ENCODE results near the gene DOHH. TPM values are rescaled to one million over a fixed set of nuclear protein-coding genes. Genes with fewer than 3 reads are reported as not detected.

The DOHH gene
- total and polyA plus RNA-seq, 9 of the 15 experiments (the other 6 are each of a cell fraction or from before 2014, with no cell fraction given), result 0.14 to 47.2 (median 5.1) TPM

DNA sequence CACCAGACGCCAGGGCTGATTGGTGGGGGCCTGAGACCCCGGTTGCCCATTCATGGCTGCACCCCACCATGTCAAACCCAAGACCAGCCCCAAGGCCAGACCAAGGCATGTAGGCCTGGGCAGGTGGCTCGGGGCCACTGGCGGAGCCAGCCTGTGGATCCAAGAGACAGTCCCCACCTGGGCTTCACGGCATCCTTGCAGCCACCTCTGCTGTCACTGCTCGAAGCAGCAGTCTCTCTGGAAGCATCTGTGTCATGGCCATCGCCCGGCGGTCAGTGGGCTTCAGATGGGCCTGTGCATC lies 34.7 kb upstream of the DOHH start:
- no TSS peak for BruUV-seq (replicated peaks)
- Histone ChIP-seq H3K27me3 (ENCODE audit: control insufficient read depth in 2 of 2, insufficient read depth in 2 of 2, low read length in 2 of 2) (no peaks in the 10 kb centered on the region), H3K9me1 (ENCODE audit: control insufficient read depth, insufficient read depth, low read length) (no peaks in the 10 kb centered on the region), H3K79me2 (ENCODE audit: control insufficient read depth, insufficient read depth, low read length) (no peaks in the 10 kb centered on the region), H3K36me3 (ENCODE audit: control insufficient read depth, insufficient read depth, low read length) (peaks cover 58% of the 10 kb centered on the region; the same call in 2 of the 3 replicates), H3K4me2 (ENCODE audit: insufficient read depth, low read length) (no peak overlapping the region), H3K9me3 (replicated peaks; ENCODE audit: control insufficient read depth, insufficient read depth, low read depth, low read length) (no peaks in the 10 kb centered on the region), H3K27ac (ENCODE audit: extremely low read depth, low read depth, low read length) (no peak overlapping the region), H3K4me3 (no peak overlapping the region), H3K4me1 (replicated peaks in 1 of 2; ENCODE audit: control insufficient read depth in 2 of 2, insufficient read depth in 2 of 2, low read length in 2 of 2) (peaks cover 7 to 48% of the 10 kb centered on the region in 2 experiments; a peak in 3 of 5 replicates), H2AFZ (ENCODE audit: low read depth, low read length) (no peak overlapping the region), H3K9ac (ENCODE audit: insufficient read depth in 1 of 2, low read depth in 2 of 2, low read length in 2 of 2) (no peak overlapping the region; a peak in 1 of 4 replicates), H4K20me1 (replicated peaks; ENCODE audit: control insufficient read depth, insufficient read depth, low read length) (0 out of 2 replicates have a peak, but pooled peaks cover 5% of the 10 kb centered on the region)
- in situ Hi-C loops (cut with MboI) (no loop called here), intact Hi-C loops (cut with micrococcal nuclease) (no loop called here)
- CTCF ChIA-PET (ENCODE audit: low intra/inter-chr PET ratio), result no interaction called here
- POLR2A ChIA-PET, result no interaction called here
- 94% methylated on average over 9 of the region's 9 CpGs for WGBS (ENCODE audit: insufficient coverage, low coverage, missing lambda C conversion rate)
- no peak for DNase-seq (ENCODE audit: extremely low read depth in 1 of 4, low spot score in 3 of 4)
- no peak for FAIRE-seq
- TF ChIP-seq POLR2G (IDR thresholded peaks at IDR 0.05; ENCODE audit: low read depth, low read length) (peak; percentile 69), MYNN (IDR thresholded peaks at IDR 0.05) (0 out of 2 replicates have a peak, but pooled peaks have one; percentile 27), MYNN (CRISPR knock-in tag; IDR thresholded peaks at IDR 0.05) (no peak), ERF (CRISPR knock-in tag; IDR thresholded peaks at IDR 0.05) (no peak), POLR2A (conservative IDR thresholded peaks at IDR 0.05) (0 out of 2 replicates have a peak, but pooled peaks have one; percentile 35), MAZ (CRISPR knock-in tag; conservative IDR thresholded peaks at IDR 0.05 in 1 of 2, IDR thresholded peaks at IDR 0.05 in 1 of 2) (no peak)
- TF ChIP-seq, protein P1, sequence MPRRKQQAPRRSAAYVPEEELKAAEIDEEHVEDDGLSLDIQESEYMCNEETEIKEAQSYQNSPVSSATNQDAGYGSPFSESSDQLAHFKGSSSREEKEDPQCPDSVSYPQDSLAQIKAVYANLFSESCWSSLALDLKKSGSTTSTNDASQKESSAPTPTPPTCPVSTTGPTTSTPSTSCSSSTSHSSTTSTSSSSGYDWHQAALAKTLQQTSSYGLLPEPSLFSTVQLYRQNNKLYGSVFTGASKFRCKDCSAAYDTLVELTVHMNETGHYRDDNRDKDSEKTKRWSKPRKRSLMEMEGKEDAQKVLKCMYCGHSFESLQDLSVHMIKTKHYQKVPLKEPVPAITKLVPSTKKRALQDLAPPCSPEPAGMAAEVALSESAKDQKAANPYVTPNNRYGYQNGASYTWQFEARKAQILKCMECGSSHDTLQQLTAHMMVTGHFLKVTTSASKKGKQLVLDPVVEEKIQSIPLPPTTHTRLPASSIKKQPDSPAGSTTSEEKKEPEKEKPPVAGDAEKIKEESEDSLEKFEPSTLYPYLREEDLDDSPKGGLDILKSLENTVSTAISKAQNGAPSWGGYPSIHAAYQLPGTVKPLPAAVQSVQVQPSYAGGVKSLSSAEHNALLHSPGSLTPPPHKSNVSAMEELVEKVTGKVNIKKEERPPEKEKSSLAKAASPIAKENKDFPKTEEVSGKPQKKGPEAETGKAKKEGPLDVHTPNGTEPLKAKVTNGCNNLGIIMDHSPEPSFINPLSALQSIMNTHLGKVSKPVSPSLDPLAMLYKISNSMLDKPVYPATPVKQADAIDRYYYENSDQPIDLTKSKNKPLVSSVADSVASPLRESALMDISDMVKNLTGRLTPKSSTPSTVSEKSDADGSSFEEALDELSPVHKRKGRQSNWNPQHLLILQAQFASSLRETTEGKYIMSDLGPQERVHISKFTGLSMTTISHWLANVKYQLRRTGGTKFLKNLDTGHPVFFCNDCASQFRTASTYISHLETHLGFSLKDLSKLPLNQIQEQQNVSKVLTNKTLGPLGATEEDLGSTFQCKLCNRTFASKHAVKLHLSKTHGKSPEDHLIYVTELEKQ (CRISPR knock-in tag; IDR thresholded peaks at IDR 0.05), result no peak
- no peak for ATAC-seq
